Astrocyte of the cerebellum (primary cell): ENCODE data around the gene BCL11A.

Source experiments
- DNase-seq: peaks from one replicate; pipeline ENCODE4 v3.0.0-alpha.2; 2011; ENCODE audit warnings: low read depth
- H3K4me3 ChIP-seq: 2 replicates; pipeline ENCODE4 v1.5.1; 2011; ENCODE audit warnings: mild to moderate bottlenecking, low read depth, low read length, moderate library complexity
- in situ Hi-C: cut with HindIII; loops from 2 replicates; pipeline ENCODE4 v1.10.0; 2017; ENCODE audit warnings: low sequenced_read_pairs
- TF ChIP-seq, protein P1 (sequence below): IDR thresholded peaks from 2 replicates; pipeline ENCODE4 v1.5.1; 2012; ENCODE audit warnings: low read length, low read depth, moderate library complexity, mild to moderate bottlenecking; ENCODE audit errors: missing control alignments

The BCL11A gene

DNA sequence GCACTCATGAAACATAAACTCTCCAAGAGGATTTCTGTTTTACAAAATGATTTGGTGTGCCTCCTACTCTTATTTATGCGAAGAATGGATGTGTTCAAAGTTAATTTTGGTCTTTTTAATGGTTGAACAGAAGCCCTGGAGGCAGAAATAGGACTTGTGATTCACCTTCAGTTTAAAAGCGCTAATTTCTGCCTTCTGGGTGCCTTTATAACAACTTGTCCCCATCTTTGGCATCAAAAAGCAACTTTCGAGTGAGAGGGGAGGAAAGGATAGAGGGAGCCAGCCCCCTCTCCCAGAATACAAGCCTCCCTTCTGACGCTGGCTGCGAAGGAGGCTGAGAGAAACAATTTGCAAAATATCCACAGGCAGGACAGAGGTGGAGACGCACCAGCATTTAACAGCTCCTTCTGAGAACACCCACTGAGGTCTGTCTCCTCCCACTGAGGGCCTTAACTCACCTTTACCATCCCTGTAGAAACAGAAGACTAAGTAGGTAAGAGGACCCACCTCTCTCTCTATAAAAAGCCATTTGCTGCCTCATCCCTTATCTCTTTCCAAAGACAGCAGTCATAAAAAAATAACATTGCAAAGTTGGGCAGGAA is 24.3 kb upstream of the BCL11A start:
- no peak overlapping the region for H3K4me3 ChIP-seq
- DNase-seq, result no peak
- in situ Hi-C loops, result no loop called here
- TF ChIP-seq, protein P1, sequence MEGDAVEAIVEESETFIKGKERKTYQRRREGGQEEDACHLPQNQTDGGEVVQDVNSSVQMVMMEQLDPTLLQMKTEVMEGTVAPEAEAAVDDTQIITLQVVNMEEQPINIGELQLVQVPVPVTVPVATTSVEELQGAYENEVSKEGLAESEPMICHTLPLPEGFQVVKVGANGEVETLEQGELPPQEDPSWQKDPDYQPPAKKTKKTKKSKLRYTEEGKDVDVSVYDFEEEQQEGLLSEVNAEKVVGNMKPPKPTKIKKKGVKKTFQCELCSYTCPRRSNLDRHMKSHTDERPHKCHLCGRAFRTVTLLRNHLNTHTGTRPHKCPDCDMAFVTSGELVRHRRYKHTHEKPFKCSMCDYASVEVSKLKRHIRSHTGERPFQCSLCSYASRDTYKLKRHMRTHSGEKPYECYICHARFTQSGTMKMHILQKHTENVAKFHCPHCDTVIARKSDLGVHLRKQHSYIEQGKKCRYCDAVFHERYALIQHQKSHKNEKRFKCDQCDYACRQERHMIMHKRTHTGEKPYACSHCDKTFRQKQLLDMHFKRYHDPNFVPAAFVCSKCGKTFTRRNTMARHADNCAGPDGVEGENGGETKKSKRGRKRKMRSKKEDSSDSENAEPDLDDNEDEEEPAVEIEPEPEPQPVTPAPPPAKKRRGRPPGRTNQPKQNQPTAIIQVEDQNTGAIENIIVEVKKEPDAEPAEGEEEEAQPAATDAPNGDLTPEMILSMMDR, result no peak

DNA sequence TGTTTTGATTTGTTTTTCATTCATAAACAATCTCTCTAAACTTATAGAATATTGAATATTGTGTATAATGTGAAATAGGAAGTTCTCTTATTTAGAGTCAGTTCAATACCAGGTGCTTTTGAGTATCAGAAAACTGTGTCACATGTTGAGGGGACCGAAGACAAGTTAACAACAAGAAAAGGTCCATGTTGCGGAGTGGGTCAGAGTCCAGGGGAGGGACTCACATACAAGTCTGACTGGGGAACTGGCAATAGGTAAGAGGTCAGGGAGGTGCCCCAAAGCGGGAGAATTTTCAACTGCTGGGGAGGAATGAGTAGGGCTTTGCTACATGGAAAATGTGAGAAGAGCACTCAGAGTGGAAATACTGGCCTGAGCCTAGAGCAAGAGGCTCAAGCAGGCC is 19.8 kb upstream of the BCL11A start:
- TF ChIP-seq, protein P1, result no peak
- in situ Hi-C loops, result no loop called here
- DNase-seq, result no peak
- no peak overlapping the region for H3K4me3 ChIP-seq

DNA sequence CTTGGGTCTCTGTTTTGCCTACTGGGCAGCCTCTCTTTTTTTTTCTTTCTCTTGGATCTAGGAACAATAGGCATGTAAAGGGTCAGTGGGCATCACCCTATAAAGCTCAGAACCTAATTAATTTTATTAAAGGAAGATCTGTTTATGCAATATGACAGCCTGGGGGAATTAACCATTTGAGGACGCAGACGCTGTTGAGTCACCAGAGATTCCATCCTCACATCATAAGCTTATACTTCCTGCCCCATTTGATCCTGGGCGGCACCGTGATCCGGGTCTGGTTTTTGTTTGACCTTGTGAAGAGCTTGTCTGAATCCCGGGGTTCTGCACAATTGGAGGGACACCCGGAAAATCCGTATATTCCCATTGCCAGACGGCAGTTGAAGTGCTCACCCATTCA is 16.8 kb upstream of the BCL11A start:
- TF ChIP-seq, protein P1, result no peak
- peak overlapping the region; percentile 41 for H3K4me3 ChIP-seq
- DNase-seq, result no peak
- in situ Hi-C loops, result no loop called here

DNA sequence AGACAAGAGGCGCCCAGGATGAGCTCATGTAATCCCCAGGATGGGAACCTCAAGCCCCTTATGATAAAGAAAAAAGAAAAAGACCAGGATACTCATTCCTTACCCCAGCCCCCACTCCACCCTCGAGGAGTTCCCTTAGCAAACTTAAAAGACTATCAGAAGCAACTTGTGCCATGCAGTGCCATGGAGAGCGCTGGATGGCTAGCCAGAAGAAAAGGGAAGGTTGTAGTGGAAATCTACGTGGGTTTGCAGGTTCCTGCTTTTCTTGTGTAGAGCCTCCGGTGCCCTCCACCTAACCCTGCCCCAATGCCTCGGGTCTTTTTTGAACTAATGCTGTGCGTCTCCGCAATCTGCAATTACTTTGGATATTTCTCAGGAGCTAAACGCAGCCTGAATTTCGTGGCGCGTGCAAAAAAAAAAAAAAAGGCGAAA is 16.2 kb upstream of the BCL11A start:
- in situ Hi-C loops, result no loop called here
- TF ChIP-seq, protein P1, result no peak
- H3K4me3 ChIP-seq, result peak overlapping the region; percentile 41
- no peak for DNase-seq

DNA sequence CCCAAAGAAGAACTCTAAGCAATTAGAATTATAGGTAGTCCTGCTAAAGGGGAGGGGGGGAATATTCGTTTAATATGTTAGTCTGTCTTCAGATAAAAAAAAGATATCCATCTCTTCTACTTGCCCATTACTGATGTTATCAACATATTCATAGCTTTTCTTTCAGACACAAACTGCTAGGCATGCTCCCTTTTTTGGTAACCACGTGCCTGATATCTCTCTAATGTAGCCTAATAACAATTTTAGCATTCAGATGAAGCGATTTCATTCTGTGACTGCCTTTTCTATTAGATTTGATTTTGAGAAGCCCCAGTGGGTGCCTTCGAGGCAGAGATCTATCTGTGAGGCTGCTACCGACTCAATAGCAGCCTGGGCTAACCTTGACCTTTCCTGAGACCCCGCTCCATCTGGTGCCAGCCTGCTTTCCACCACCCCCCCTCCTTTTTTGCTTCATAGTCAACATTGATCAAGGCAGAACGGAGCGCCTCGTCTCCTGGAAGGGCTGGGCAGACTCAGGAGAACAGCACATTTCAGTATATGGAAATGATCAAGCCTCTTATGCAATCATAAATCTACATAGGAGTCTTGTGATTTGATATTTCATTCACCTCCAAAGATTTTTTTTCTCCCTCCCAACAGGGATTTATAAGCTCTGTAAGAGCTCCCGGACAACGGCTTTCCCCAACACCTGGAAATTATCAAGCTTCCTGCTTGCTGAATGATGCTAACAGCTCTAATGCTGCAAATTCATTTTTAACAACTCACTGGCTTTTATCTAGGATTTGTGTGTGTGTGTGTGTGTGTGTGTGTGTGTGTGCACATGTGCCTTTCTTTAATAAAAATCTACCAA is 14.7 kb upstream of the BCL11A start:
- in situ Hi-C loops, result no loop called here

DNA sequence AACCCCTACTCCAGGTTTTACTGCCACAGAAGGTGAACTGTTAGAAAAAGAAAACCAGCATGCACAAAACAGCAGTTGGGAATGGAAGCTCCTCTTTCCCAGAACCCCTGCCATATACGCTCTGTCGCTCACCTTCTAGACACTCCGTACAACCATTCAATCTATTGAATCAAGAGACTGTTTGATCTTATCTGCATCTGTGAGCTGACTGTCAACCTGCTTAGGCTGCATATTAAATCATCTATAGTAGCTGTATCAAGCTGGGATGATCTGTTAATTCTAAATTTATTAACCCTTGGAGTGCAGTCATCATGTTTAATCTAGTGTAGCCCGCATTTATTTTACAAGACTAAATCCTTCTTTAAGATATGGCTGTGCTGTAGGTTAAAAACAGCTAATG is 13.6 kb upstream of the BCL11A start:
- TF ChIP-seq, protein P1, result no peak
- no peak for DNase-seq
- H3K4me3 ChIP-seq, result no peak overlapping the region
- in situ Hi-C loops, result no loop called here

More for the DNA sequence above, 14.7 kb upstream of the BCL11A start:
- DNase-seq, result no peak
- no peak overlapping the region for H3K4me3 ChIP-seq
- TF ChIP-seq, protein P1, result no peak
